ENCODE data around the gene PDE8B.

PDE8B gene

DNA sequence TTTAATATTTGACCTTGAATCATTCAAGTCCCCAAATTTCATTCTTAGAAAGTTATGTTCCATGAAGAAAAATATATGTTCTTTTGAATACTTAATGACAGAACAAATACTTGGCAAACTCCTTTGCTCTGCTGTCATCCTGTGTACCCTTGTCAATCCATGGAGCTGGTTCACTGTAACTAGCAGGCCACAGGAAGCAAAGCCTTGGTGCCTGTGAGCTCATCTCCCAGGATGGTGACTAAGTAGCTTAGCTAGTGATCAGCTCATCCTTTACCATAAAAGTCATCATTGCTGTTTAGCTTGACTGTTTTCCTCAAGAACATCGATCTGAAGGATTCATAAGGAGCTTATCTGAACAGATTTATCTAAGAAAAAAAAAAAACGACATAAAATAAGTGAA lies 216.2 kb downstream of the PDE8B start:
- Histone ChIP-seq H3K36me3 (replicated peaks; ENCODE audit: low read depth, low read length) (peaks cover 20% of the 10 kb centered on the region), H3K27ac (ENCODE audit: low read length) (no peak overlapping the region), H3K4me1 (ENCODE audit: low read length) (peaks cover 4% of the 10 kb centered on the region), H3K9me3 (ENCODE audit: insufficient read depth, low read length) (no peaks in the 10 kb centered on the region), H2AFZ (ENCODE audit: low read depth, low read length) (no peak overlapping the region), H3K79me2 (ENCODE audit: low read length) (no peaks in the 10 kb centered on the region), H3K4me2 (ENCODE audit: low read length) (no peak overlapping the region), H3K27me3 (ENCODE audit: low read depth, low read length) (no peaks in the 10 kb centered on the region), H3K4me3 (ENCODE audit: low read length) (no peak overlapping the region), H4K20me1 (ENCODE audit: insufficient read depth, low read length) (no peaks in the 10 kb centered on the region), H3K9ac (ENCODE audit: low read length) (no peak overlapping the region)
- TF ChIP-seq, protein P1, sequence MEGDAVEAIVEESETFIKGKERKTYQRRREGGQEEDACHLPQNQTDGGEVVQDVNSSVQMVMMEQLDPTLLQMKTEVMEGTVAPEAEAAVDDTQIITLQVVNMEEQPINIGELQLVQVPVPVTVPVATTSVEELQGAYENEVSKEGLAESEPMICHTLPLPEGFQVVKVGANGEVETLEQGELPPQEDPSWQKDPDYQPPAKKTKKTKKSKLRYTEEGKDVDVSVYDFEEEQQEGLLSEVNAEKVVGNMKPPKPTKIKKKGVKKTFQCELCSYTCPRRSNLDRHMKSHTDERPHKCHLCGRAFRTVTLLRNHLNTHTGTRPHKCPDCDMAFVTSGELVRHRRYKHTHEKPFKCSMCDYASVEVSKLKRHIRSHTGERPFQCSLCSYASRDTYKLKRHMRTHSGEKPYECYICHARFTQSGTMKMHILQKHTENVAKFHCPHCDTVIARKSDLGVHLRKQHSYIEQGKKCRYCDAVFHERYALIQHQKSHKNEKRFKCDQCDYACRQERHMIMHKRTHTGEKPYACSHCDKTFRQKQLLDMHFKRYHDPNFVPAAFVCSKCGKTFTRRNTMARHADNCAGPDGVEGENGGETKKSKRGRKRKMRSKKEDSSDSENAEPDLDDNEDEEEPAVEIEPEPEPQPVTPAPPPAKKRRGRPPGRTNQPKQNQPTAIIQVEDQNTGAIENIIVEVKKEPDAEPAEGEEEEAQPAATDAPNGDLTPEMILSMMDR (IDR thresholded peaks at IDR 0.05; ENCODE audit: low read depth, low read length): no peak

DNA sequence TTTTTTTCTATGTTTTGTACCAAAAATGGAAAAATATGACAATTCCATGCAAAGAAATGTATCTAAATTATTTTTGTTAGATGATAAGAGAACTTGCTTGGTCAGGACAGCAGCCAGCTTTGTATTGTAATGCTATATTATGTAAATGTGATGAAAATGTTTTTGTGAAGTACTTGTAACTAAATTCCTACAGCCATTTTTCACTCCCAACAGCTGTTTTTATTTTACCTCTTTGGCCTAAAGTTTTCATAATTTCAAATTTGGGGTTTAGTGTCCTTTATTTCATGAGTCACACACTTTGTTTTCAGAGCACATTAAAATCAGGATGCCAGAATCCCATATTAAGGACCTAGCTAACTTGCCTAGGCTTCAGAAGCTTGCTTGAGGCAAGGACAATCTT lies 217.5 kb downstream of the PDE8B start:
- no peak overlapping the region for H2AFZ ChIP-seq (ENCODE audit: low read depth, low read length)
- no peak overlapping the region for H3K4me3 ChIP-seq (ENCODE audit: low read length)
- no peak overlapping the region for H3K9ac ChIP-seq (ENCODE audit: low read length)
- H3K36me3 ChIP-seq (replicated peaks; ENCODE audit: low read depth, low read length): peaks cover 33% of the 10 kb centered on the region
- no peak overlapping the region for H3K27ac ChIP-seq (ENCODE audit: low read length)
- peaks cover 11% of the 10 kb centered on the region for H3K4me1 ChIP-seq (ENCODE audit: low read length)
- no peaks in the 10 kb centered on the region for H3K79me2 ChIP-seq (ENCODE audit: low read length)
- H3K9me3 ChIP-seq (ENCODE audit: insufficient read depth, low read length): no peaks in the 10 kb centered on the region
- H3K27me3 ChIP-seq (ENCODE audit: low read depth, low read length): no peaks in the 10 kb centered on the region
- H3K4me2 ChIP-seq (ENCODE audit: low read length): no peak overlapping the region
- H4K20me1 ChIP-seq (ENCODE audit: insufficient read depth, low read length): no peaks in the 10 kb centered on the region
- TF ChIP-seq, protein P1 (IDR thresholded peaks at IDR 0.05; ENCODE audit: low read depth, low read length): no peak
- TF ChIP-seq EZH2phosphoT487 (IDR thresholded peaks at IDR 0.05; ENCODE audit: low read depth): no peak

DNA sequence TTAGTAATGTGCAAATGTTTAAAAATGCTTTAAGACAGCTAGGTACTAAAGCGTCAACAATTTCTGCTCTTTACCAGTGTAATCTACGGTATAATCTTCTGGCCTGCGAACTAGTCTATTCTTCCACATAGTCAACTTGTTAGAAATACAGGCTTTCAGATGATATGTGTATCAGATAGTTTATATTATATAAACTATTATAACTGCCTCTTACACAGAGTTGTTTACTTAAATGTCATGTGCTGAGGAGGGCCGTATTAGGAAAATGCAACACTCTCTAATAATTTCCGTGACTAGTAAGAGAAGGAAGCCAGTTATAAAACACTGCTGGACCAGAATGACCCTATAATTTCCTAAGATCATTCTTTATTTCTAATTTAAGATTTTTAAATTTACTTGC lies 218.0 kb downstream of the PDE8B start:
- Histone ChIP-seq H3K4me3 (ENCODE audit: low read length) (no peak overlapping the region), H3K27ac (ENCODE audit: low read length) (no peak overlapping the region), H2AFZ (ENCODE audit: low read depth, low read length) (no peak overlapping the region), H3K27me3 (ENCODE audit: low read depth, low read length) (no peaks in the 10 kb centered on the region), H3K36me3 (replicated peaks; ENCODE audit: low read depth, low read length) (peaks cover 35% of the 10 kb centered on the region), H3K79me2 (ENCODE audit: low read length) (no peaks in the 10 kb centered on the region), H4K20me1 (ENCODE audit: insufficient read depth, low read length) (no peaks in the 10 kb centered on the region), H3K4me2 (ENCODE audit: low read length) (no peak overlapping the region), H3K9me3 (ENCODE audit: insufficient read depth, low read length) (no peaks in the 10 kb centered on the region), H3K4me1 (ENCODE audit: low read length) (peaks cover 11% of the 10 kb centered on the region), H3K9ac (ENCODE audit: low read length) (no peak overlapping the region)
- no peak for TF ChIP-seq EZH2phosphoT487 (IDR thresholded peaks at IDR 0.05; ENCODE audit: low read depth)
- TF ChIP-seq, protein P1 (IDR thresholded peaks at IDR 0.05; ENCODE audit: low read depth, low read length): no peak

DNA sequence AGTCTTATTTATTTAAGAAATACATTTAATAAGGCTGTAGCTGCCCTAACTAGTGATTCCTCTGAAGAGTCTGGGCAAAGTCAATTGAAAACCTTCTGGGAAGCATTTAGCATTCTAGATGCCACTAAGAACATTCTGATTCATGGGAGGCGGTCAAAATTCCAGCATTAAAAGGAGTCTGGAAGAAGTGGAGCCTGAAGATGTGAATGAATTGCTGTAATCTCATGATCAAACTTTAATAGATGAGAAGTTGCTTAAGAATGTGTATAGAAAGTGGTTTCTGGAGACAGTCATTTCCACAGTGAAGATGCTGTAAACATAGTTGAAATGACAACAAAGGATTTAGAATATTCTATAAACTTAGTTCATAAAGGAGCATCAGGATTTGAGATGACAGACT lies 220.2 kb downstream of the PDE8B start:
- Histone ChIP-seq H3K4me1 (ENCODE audit: low read length) (peaks cover 11% of the 10 kb centered on the region), H3K27ac (ENCODE audit: low read length) (no peak overlapping the region), H3K36me3 (replicated peaks; ENCODE audit: low read depth, low read length) (peaks cover 37% of the 10 kb centered on the region)

More for the DNA sequence above, 220.2 kb downstream of the PDE8B start:
- H3K4me2 ChIP-seq (ENCODE audit: low read length): no peak overlapping the region
- H3K9ac ChIP-seq (ENCODE audit: low read length): no peak overlapping the region
- no peaks in the 10 kb centered on the region for H4K20me1 ChIP-seq (ENCODE audit: insufficient read depth, low read length)
- H3K79me2 ChIP-seq (ENCODE audit: low read length): no peaks in the 10 kb centered on the region
- no peak overlapping the region for H3K4me3 ChIP-seq (ENCODE audit: low read length)
- H2AFZ ChIP-seq (ENCODE audit: low read depth, low read length): no peak overlapping the region
- TF ChIP-seq, protein P1 (IDR thresholded peaks at IDR 0.05; ENCODE audit: low read depth, low read length): no peak
- TF ChIP-seq EZH2phosphoT487 (IDR thresholded peaks at IDR 0.05; ENCODE audit: low read depth): no peak
- H3K27me3 ChIP-seq (ENCODE audit: low read depth, low read length): no peaks in the 10 kb centered on the region
- H3K9me3 ChIP-seq (ENCODE audit: insufficient read depth, low read length): no peaks in the 10 kb centered on the region
